HFFc6 (cell line): ENCODE measurements around the gene FSTL1. TPM values are rescaled to one million over a fixed set of nuclear protein-coding genes. Genes with fewer than 3 reads are reported as not detected.

Source experiments
- DNase-seq: peaks from one replicate; pipeline ENCODE4 v3.0.0-alpha.2; 2018
- H3K27ac Mint-ChIP-seq: 2 replicates; pipeline ENCODE4 v1.8.0; 2020; ENCODE audit warnings: mild to moderate bottlenecking, mixed read lengths
- H3K27me3 Mint-ChIP-seq: 2 replicates; pipeline ENCODE4 v1.8.0; 2021; ENCODE audit warnings: mild to moderate bottlenecking, moderate library complexity, mixed read lengths; ENCODE audit not compliant: insufficient read depth
- H3K36me3 Mint-ChIP-seq: 2 replicates; pipeline ENCODE4 v1.8.0; 2021; ENCODE audit warnings: low read depth, mixed read lengths
- H3K4me1 Mint-ChIP-seq: 2 replicates; pipeline ENCODE4 v1.8.0; 2020; ENCODE audit warnings: low read depth, mixed read lengths
- H3K4me3 Mint-ChIP-seq: 2 replicates; pipeline ENCODE4 v1.8.0; 2020; ENCODE audit warnings: mild to moderate bottlenecking, moderate library complexity, mixed read lengths
- H3K9me3 Mint-ChIP-seq: 2 replicates; pipeline ENCODE4 v1.8.0; 2020; ENCODE audit warnings: mild to moderate bottlenecking, mixed read lengths
- CTCF ChIP-seq: fragments of 200-600 bp; sonication (generic); IDR thresholded peaks from 2 replicates; pipeline ENCODE4 v1.5.0; 2021; ENCODE audit warnings: antibody characterized with exemption, mild to moderate bottlenecking
- total RNA-seq, 6 experiments: library from RNA; stranded (reverse); fragmentation: NEBNext Ultra II Directional; extraction: Animal tissue kit (Norgen Biotek cat#: 25700); gene quantifications; 2 replicates in 1 of 6; 3 replicates in 5 of 6; pipeline ENCODE4 v1.2.3, GENCODE V29; 2021

The FSTL1 gene
- total RNA-seq, 6 experiments from 2014 or later, result 1,595 to 1,958 (median 1,726) TPM

- H3K4me3 Mint-ChIP-seq, result no peak overlapping the region
- peaks cover 33% of the 10 kb centered on the region for H3K4me1 Mint-ChIP-seq
- peaks cover 5% of the 10 kb centered on the region for H3K9me3 Mint-ChIP-seq
- H3K27me3 Mint-ChIP-seq, result no peaks in the 10 kb centered on the region; the same call in 1 of the 2 replicates
- H3K27ac Mint-ChIP-seq, result no peak overlapping the region
- no peaks in the 10 kb centered on the region; the same call in 1 of the 2 replicates for H3K36me3 Mint-ChIP-seq
- no peak for DNase-seq
- TF ChIP-seq CTCF, result no peak
Measured at GRCh38 chr3:120457827-120458226, 7.0 kb upstream of the FSTL1 start.

GRCh38 chr3:120454076-120454689 is 3.4 kb upstream of the FSTL1 start:
- Mint-ChIP-seq H3K4me3 (no peak overlapping the region), H3K36me3 (peaks cover 12% of the 10 kb centered on the region), H3K27ac (no peak overlapping the region), H3K27me3 (peaks cover 7% of the 10 kb centered on the region), H3K4me1 (peaks cover 12% of the 10 kb centered on the region), H3K9me3 (peaks cover 9% of the 10 kb centered on the region)
- DNase-seq, result no peak
- no peak for TF ChIP-seq CTCF

DNA sequence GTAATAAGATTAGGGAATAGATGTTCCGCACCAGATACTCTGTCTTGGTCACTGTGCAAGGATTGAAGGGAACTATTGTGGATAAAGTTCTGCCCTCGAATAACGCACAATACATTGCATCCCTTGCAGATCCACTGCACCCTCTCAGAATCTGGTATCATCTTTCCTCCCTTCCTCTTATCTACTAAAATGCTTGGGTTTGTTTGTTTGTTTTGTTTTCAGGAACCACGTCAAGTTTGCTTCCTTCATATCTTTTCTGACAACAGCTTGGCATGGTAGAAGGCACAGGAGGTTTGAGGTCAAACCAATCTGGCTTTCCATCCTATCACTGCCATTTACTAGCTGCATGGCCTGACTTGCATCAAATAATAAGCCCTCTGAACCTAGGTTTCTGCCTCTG is 2.0 kb upstream of the FSTL1 start:
- H3K27me3 Mint-ChIP-seq, result peaks cover 8% of the 10 kb centered on the region
- peaks cover 3% of the 10 kb centered on the region; the same call in 1 of the 2 replicates for H3K9me3 Mint-ChIP-seq
- no peak overlapping the region for H3K4me3 Mint-ChIP-seq
- no peak for DNase-seq
- no peak for TF ChIP-seq CTCF
- peaks cover 22% of the 10 kb centered on the region for H3K36me3 Mint-ChIP-seq
- H3K4me1 Mint-ChIP-seq, result peaks cover 24% of the 10 kb centered on the region
- no peak overlapping the region for H3K27ac Mint-ChIP-seq

DNA sequence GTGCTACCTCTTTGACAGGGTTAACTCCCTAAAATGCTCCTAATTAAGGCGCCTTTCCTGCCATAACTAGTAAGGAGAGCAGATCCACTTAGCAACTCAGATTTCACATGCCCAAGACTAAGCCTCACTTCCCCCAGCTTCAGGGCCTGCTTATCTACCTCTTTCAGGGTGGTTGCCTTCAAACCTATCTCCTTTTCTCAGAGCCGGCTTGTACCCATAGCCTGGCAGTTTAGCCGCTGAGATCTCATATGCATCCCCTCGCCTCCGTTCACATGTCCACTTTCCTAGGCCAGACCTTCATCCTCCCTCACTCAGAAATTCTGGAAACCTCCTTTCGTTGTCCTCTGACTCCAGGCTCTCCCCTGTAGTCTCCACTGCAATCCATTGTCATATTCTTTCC is 1.0 kb upstream of the FSTL1 start:
- peaks cover 3% of the 10 kb centered on the region; the same call in 1 of the 2 replicates for H3K9me3 Mint-ChIP-seq
- peak overlapping the region; percentile 59 for H3K27ac Mint-ChIP-seq
- H3K4me1 Mint-ChIP-seq, result peaks cover 34% of the 10 kb centered on the region
- no peak for TF ChIP-seq CTCF
- peaks cover 8% of the 10 kb centered on the region for H3K27me3 Mint-ChIP-seq
- DNase-seq, result no peak
- H3K36me3 Mint-ChIP-seq, result peaks cover 29% of the 10 kb centered on the region
- H3K4me3 Mint-ChIP-seq, result peak overlapping the region; percentile 84

- no peak for DNase-seq
- peaks cover 8% of the 10 kb centered on the region for H3K27me3 Mint-ChIP-seq
- H3K9me3 Mint-ChIP-seq, result peaks cover 3% of the 10 kb centered on the region; the same call in 1 of the 2 replicates
- peaks cover 34% of the 10 kb centered on the region for H3K36me3 Mint-ChIP-seq
- H3K27ac Mint-ChIP-seq, result peak overlapping the region; percentile 59
- peak overlapping the region; percentile 84 for H3K4me3 Mint-ChIP-seq
- H3K4me1 Mint-ChIP-seq, result peaks cover 39% of the 10 kb centered on the region
- TF ChIP-seq CTCF, result no peak
Measured at GRCh38 chr3:120451272-120451761, 525 bp upstream of the FSTL1 start.
